ENCODE data around the gene PARD3.
"Not testable (repeated sequence)": the region's sequence is repeated elsewhere in the genome, so short reads cannot be mapped to it uniquely, and the experiment has no call there.

Gene PARD3

GRCh38 chr10:34743814-34744213 is 71.3 kb downstream of the PARD3 start:
- DNase-seq (ENCODE audit: low read depth) = no peak
- in situ Hi-C loops (cut with HindIII; ENCODE audit: low sequenced_read_pairs) = no loop called here
- no peak overlapping the region for H3K4me3 ChIP-seq (ENCODE audit: low read depth, low read length)
- TF ChIP-seq CTCF (IDR thresholded peaks at IDR 0.05; ENCODE audit: low read depth, low read length, missing control alignments) = no peak

GRCh38 chr10:34742456-34742855 is 72.6 kb downstream of the PARD3 start:
- no peak for DNase-seq (ENCODE audit: low read depth)
- H3K4me3 ChIP-seq (ENCODE audit: low read depth, low read length) = no peak overlapping the region
- TF ChIP-seq CTCF (IDR thresholded peaks at IDR 0.05; ENCODE audit: low read depth, low read length, missing control alignments) = no peak
- in situ Hi-C loops (cut with HindIII; ENCODE audit: low sequenced_read_pairs) = no loop called here

- DNase-seq (ENCODE audit: low read depth); in situ Hi-C loops (cut with HindIII; ENCODE audit: low sequenced_read_pairs); H3K4me3 ChIP-seq (ENCODE audit: low read depth, low read length): not testable (repeated sequence)
Observed at GRCh38 chr10:34741087-34741486, 74.0 kb downstream of the PARD3 start.

GRCh38 chr10:34740321-34740720 is 74.8 kb downstream of the PARD3 start:
- no peak for TF ChIP-seq CTCF (IDR thresholded peaks at IDR 0.05; ENCODE audit: low read depth, low read length, missing control alignments)
- in situ Hi-C loops (cut with HindIII; ENCODE audit: low sequenced_read_pairs) = no loop called here
- no peak for DNase-seq (ENCODE audit: low read depth)
- H3K4me3 ChIP-seq (ENCODE audit: low read depth, low read length) = no peak overlapping the region

GRCh38 chr10:34739915-34740314 is 75.2 kb downstream of the PARD3 start:
- no peak for TF ChIP-seq CTCF (IDR thresholded peaks at IDR 0.05; ENCODE audit: low read depth, low read length, missing control alignments)
- peak; percentile 45 for DNase-seq (ENCODE audit: low read depth)
- in situ Hi-C loops (cut with HindIII; ENCODE audit: low sequenced_read_pairs) = no loop called here
- peak overlapping the region; percentile 9 for H3K4me3 ChIP-seq (ENCODE audit: low read depth, low read length)

- H3K4me3 ChIP-seq (ENCODE audit: low read depth, low read length) = no peak overlapping the region
- no peak for DNase-seq (ENCODE audit: low read depth)
- no peak for TF ChIP-seq CTCF (IDR thresholded peaks at IDR 0.05; ENCODE audit: low read depth, low read length, missing control alignments)
- in situ Hi-C loops (cut with HindIII; ENCODE audit: low sequenced_read_pairs) = no loop called here
Observed at GRCh38 chr10:34737772-34738169, 77.3 kb downstream of the PARD3 start.

- no peak for DNase-seq (ENCODE audit: low read depth)
- H3K4me3 ChIP-seq (ENCODE audit: low read depth, low read length) = no peak overlapping the region
- no peak for TF ChIP-seq CTCF (IDR thresholded peaks at IDR 0.05; ENCODE audit: low read depth, low read length, missing control alignments)
- in situ Hi-C loops (cut with HindIII; ENCODE audit: low sequenced_read_pairs) = no loop called here
Observed at GRCh38 chr10:34736976-34737771, 77.9 kb downstream of the PARD3 start.
